DMS153 treated with DMSO at 0.1 percent for 48 hours (cell line): ENCODE measurements around the gene ZNF594.
"Not testable (repeated sequence)": the region's sequence is repeated elsewhere in the genome, so short reads cannot be mapped to it uniquely, and the experiment has no call there.

Experiments
- DNase-seq: peaks from one replicate; lab custom pipeline; 2025; ENCODE audit not compliant: unreplicated experiment; lab: John Stamatoyannopoulos, UW

ZNF594 gene

DNA sequence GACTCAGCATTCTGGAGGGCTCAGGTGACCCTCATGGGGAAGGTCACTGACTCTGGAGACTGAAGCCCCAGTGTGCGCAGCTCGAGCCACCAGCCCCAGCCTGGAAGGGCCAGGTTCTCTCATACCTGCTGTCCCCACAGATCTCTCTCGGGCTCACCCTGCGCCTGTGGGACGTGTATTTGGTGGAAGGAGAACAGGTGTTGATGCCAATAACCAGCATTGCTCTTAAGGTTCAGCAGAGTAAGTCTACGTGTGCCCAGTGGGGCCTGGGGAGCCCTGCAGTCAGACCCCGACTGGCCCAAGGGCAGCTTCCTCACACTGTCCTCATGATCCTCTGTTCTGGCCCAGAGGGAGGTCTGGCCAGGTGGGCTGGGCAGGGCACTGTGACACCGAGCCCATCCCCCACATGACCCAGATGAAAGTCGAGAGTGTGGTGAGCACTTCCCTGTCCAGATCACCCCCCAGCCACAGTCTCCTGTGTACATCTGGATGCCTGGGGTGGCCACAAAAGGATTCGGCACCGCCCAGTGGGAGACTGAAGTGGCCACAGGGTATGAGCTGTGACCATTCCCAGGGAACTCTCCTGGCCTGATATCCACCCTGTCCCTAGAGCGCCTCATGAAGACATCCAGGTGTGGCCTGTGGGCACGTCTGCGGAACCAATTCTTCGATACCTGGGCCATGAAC is 54.0 kb downstream of the ZNF594 start:
- not testable (repeated sequence) for DNase-seq

DNA sequence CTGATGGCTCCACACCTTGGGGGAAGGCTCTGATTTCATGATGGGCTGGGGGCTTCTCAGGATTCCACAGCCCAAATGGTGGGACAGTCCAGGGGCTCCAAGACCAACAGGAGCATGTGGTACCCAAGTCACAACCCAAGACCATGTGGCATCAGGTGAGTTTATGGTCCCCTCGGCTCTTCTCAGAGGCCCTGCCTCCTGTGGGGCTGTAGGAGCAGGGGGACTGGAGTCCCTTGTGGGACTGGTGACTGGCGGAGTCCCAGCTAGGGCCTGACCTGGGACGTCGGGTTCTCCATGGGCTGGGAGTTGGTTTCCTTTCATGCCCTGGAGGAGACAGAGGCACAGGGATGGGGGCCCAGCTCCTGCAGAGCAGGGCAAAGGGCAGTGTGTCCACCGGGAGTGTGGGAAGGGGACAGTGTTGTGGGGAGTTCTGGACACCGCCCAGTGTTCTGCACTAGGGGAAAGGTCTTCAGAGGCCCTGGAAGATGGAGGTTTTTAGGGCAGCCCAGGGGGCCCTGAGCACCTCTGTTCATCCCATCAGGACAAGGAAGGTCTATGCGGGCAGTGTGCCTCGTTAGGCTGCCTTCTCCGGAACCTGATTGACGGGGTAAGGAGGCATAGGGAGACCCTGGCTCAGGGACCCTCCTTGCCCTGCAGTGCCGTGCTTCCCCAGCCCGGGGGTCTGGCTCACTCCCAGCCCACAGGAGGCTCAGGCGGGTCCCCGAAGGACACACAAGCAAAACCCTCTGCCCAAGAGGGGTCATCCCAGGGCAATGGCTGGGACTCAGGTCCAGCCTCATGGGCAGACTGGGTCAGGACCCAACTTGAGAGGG is 54.9 kb downstream of the ZNF594 start:
- not testable (repeated sequence) for DNase-seq

DNA sequence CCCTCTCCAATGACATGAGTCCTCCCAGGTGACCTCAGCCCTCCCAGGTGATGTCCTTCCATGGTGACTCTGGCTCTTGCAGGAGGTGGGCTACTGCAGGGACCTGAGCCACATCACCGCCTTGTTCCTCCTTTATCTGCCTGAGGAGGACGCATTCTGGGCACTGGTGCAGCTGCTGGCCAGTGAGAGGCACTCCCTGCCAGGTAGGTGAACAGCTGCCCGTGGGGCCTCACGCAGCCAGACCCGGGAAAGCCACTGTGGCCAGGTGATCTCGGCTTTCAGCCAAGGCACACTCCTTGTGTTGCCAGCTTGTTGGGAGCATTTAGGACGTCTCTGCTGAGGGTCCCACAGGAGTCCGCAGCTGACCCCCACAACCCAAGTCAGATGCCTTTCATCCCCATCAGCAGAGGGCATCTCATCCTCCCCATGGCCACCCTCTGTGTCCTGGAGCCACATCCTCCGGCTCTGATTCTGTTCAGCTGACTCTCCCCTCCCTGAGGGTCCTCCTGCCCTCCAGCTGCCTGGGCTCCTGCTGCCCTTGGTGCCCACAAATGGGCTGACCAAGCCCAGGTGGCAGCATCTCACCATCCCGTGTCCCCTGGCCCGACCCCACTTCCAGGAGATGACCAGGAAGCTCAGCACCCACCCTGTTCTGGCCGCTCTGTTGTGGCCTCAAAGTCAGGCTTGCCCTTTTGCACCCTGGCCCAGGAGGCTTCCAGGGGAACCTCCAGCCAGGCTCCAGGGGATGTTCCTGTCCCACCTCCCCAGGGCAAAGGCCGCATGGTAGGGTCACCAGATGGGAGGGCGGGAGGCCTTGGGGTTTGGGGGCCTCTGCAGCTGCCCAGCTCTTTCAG is 55.7 kb downstream of the ZNF594 start:
- no peak for DNase-seq

DNA sequence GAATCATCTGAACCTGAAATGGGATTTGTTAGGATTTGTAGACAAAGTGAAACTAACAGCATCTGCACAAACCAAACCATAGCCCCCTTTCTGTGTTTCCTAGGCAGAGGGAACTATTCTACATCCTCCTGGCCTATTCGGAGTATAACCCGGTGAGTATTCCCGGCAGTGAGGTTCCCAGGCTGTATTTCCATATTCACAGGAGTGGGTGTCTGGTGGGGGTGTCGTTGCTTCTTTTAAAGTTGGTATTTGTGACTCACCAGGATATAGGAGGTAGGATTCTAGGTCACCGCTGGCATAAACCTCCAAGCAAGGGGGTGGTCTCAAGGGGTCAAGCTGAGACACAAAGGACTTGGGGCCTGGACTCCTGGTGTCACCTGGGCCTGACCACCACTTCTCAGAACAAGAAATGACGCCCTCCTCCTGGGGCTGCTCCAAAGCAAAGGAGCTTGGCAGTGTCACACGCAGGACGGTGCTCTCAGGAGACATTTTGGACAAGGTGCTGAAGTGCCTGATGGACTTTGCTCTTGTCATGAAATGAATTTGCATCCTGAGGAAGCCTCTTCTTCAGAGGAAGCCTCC is 56.4 kb downstream of the ZNF594 start:
- not testable (repeated sequence) for DNase-seq

DNA sequence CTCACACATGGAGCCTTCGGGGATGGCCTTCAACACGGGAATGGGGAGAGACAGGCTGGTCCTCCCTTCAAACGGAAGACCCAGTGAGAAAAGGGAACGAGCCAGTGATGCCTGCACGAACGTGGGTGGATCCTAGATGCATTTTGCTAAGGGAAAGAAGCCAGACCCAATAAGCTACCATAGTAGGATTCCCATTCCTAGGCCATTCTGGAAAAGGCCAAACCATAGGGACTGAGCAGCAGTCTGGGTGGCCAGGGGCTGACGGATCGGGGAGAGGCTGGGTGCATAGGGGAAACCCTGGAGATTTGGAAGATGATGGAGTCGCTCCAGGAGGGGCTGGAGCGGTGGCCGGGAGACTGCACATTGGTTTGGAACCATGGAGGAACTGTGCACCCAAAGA is 57.1 kb downstream of the ZNF594 start:
- not testable (repeated sequence) for DNase-seq

DNA sequence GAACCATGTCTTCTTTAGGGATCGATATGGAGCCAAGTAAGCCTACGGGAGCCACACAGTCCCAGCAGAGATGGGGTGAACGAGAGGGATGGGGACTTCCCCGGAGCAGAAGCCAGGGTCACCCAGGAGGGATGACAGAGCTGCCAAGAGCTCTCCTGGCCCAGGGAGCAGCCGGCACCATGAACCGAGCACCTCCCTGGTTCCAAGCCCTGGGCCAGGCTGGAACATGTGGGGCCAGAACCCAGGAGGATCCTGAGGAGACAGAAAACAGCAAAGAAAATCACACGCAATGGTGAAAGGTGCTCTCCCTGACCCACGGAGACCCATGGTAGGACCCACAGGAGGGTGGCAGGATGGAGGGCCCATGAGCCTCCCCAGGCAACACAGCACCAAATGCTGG is 57.7 kb downstream of the ZNF594 start:
- not testable (repeated sequence) for DNase-seq

DNA sequence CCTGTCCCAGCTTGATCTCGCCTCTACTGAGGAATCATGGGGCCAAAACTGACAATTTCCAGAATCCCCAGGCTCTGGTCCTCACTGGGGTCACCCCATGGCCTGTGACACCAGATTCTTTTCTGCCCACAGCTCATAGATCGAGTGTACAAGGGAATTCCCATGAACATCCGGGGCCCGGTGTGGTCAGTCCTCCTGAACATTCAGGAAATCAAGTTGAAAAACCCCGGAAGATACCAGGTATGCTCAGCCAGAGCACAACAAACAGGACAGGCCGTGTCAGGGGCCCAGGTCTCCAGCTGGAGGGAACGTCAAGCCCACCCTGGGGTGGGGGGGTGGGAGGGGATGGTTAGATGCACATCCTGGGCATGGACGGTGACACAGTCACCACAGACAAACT is 58.4 kb downstream of the ZNF594 start:
- DNase-seq, result no peak

DNA sequence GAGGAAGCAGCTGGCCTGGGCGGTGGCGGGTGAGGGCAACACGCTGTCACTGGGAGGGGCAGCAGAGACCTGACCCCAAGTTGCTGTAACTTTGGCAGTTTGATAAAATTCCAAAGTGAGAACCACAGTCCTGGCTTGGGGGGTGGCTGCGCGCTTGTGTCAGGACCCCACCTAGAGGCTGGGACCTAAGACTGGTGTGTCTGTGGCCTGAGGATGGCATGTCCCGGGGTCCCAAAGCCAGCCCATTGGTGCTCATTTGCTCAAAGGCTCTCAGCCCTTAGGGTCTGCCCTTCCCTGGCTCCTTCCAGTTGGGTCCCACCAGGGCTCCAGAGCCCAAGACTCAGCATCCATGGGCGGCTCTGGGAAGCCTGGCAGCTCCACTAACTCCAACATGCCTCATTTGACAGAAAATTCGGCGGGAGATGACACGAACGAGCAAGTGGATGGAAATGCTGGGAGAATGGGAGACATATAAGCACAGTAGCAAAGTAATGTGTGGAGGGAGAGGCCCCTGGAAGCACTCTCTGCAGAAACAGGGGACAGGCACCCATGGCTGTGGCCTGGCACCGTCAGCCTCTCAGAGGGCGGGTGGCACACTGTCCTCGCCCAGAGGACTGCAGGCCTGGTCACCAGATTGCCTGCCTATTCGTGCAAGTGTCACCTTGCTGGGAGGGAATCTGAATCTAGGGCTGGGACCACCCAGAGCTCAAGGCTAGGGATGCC is 59.0 kb downstream of the ZNF594 start:
- DNase-seq, result not testable (repeated sequence)

DNA sequence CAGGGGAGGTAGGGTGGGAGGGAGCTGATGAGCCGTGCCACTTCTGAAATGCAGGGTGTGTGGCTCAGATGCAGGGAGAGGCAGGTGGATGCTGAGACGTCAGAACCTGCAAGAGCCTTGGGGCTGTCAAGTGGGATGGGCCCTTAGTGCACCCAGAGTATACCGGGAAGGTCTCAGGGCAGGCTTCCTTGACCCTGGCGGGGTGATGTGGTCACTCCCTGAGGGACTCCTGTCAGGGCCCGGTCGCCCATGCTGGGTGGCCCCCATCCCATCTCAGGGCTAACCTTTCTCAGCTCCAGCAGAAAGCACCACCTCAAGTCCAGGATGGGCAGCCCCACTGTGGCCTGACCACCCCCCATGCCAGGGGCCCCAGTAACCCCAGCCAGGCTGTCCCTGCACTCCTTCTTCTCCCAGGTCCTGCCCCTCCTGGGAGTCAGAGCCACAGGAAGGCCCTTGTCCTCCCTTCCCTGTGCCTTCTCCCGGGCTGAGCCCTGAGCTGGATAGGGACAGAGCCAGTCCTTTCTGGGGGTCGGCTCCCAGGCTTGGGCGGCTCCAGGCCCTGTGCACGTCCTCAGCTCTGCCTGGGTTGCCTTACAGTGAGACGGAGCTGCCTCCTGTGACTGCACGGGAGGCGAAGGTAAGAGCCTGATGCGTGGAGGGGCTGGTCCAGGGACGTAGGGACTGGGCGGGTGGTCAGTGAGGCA is 59.7 kb downstream of the ZNF594 start:
- not testable (repeated sequence) for DNase-seq

DNA sequence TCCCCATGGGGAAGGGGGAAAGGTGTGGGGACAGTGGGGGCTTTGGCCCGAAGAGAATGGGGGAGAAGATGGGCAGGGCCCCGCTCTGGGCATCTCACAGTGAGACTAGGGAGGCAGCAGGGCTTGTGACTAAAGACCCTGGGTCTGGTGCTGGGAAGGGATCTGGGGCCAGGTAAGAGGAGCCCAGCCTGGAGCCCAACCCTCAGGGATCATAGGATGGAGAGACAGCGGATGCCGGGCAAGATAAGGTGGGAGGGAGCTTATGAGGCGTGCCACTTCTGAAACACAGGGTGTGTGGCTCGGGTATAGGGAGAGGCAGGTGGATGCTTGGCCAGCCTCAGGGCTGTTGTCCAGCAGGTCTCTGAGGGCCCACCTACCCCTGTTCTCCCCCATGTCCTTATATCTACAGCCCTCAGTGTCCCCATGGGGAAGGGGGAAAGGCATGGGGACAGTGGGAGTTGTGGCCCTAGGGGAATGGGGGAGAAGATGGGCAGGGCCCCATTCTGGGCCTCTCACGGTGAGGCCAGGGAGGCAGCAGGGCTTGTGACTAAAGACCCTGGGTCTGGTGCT is 60.4 kb downstream of the ZNF594 start:
- no peak for DNase-seq

DNA sequence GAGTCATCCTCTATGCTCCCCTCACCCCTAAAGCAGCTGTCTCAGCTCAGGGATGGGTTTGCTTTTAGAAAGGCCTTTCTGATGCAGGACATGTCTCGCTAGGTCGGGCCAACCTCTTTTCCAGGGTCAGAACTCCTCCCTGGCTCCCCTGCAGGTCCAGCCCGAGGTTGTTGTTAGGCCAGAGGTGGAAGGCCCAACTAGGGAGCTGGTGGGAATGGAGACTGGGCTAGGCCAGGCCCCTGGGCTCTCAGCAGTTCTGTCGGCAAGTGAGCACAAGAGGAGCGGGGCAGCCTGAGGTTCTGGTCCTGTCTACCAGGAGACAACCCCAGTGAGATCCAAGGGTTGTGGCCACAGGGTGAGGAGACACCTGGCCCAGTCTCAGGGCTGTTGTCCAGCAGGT is 61.0 kb downstream of the ZNF594 start:
- not testable (repeated sequence) for DNase-seq

DNA sequence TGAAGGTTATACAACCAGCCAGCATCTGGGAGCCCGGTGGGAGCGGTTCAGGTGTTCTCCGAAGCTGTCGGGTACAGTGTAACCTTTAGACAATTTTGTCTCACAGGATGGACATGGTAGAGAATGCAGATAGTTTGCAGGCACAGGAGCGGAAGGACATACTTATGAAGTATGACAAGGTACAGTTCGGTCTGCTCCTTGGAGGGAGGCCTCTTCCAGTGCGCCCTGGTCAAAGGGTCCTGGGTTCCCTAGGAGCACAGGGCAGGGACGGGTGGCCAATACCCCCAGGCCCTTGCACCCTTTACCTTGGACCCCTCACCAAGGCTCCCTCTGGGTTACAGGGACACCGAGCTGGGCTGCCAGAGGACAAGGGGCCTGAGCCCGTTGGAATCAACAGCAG is 61.4 kb downstream of the ZNF594 start:
- DNase-seq, result not testable (repeated sequence)

DNA sequence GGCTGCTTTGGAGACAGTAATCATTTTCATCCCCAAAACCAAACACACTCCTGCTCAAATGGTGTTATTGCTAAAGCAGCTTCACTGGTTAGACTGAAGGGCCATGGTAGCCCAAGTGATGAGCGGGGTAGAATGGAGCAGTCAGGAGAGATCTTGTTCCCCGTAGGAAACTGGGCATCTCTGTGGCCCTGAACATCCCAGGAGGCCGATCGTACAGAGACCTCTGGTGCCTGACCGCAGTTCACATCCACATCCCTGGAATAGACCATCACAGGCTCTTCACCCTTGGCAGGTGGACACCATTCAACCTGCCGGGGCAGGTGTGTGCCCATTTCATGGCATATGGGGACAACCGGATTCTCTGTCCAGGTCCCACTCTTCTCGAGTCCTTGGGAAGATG is 61.9 kb downstream of the ZNF594 start:
- not testable (repeated sequence) for DNase-seq
